ENCODE data around the gene STYXL2.

- TF ChIP-seq EZH2 (IDR thresholded peaks at IDR 0.05; ENCODE audit: low read depth, unreplicated experiment) (no peak), ETS1 (IDR thresholded peaks at IDR 0.05) (no peak), EZH2phosphoT487 (IDR thresholded peaks at IDR 0.05; ENCODE audit: unreplicated experiment) (no peak), CTCF (conservative IDR thresholded peaks at IDR 0.05; ENCODE audit: low read depth in 2 of 2) (no peak), POLR2AphosphoS5 (IDR thresholded peaks at IDR 0.05; ENCODE audit: low read depth) (no peak), REST (IDR thresholded peaks at IDR 0.05; ENCODE audit: unreplicated experiment) (no peak), STAT1 (IDR thresholded peaks at IDR 0.05; ENCODE audit: unreplicated experiment) (no peak), CREB1 (CRISPR knock-in tag; IDR thresholded peaks at IDR 0.05; ENCODE audit: low read depth) (no peak), JUNB (IDR thresholded peaks at IDR 0.05; ENCODE audit: unreplicated experiment) (no peak), NANOG (IDR thresholded peaks at IDR 0.05; ENCODE audit: borderline replicate concordance) (no peak), ZNF331 (CRISPR knock-in tag; IDR thresholded peaks at IDR 0.05; ENCODE audit: low read depth) (no peak)
These were observed 6.0 kb downstream of the STYXL2 start for GRCh38 chr1:167099851-167100250.
